ENCODE results near the gene GRIK2. TPM values are rescaled to one million over a fixed set of nuclear protein-coding genes. Genes with fewer than 3 reads are reported as not detected.

Gene GRIK2
- total and polyA plus RNA-seq, 2 of the 4 experiments (the other 2 are of a cell fraction), result 8.2 to 15.2 TPM

DNA sequence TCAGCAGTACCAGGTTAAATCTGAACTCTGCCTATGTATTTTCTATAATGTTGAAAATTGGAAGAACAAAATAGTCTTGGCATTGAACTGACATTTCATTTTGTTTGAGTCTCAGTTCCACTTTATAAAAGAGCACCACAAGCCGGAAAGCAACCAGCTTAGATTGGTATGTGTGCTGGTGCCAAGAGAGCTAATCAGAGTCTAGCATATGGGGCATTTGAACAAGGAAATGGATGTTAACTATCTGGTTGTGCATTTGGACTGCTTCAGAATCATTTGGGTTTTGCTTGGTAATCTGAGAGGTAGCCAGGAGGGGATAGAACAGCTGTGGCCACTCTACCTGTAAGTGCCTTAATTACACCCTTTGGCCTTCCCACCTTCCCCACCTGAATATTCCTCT, 184.8 kb downstream of the GRIK2 start:
- H4K91ac ChIP-seq (ENCODE audit: insufficient read depth, low read depth, low read length), result no peak overlapping the region
- no peaks in the 10 kb centered on the region for H3K9me1 ChIP-seq (ENCODE audit: insufficient read depth, low read length)
- H2BK20ac ChIP-seq (ENCODE audit: low read depth, low read length), result no peak overlapping the region
- POLR2A ChIA-PET (ENCODE audit: unreplicated experiment), result no interaction called here
- no peaks in the 10 kb centered on the region for H3K79me1 ChIP-seq (ENCODE audit: low read depth in 1 of 2, low read length in 2 of 2)
- DNase-seq (no peak), ATAC-seq (ENCODE audit: low read depth) (no peak)
- H3K36me3 ChIP-seq (ENCODE audit: control insufficient read depth, insufficient read depth, low read length), result no peaks in the 10 kb centered on the region
- H3K14ac ChIP-seq (replicated peaks; ENCODE audit: low read depth, low read length), result no peak overlapping the region
- H4K20me1 ChIP-seq (ENCODE audit: insufficient read depth, low read length), result no peaks in the 10 kb centered on the region
- H3K23ac ChIP-seq (ENCODE audit: low read depth, low read length), result no peak overlapping the region
- no peak overlapping the region for H3K18ac ChIP-seq (ENCODE audit: low read depth, low read length)
- in situ Hi-C loops (cut with MboI; ENCODE audit: low sequenced_read_pairs), result no loop called here
- H2AFZ ChIP-seq (replicated peaks; ENCODE audit: low read length, poor library complexity), result no peak overlapping the region
- H3K27me3 ChIP-seq (ENCODE audit: control insufficient read depth, insufficient read depth, low read length), result no peaks in the 10 kb centered on the region
- no peak overlapping the region for H4K8ac ChIP-seq (ENCODE audit: low read depth in 2 of 2, low read length in 2 of 2)
- no peak overlapping the region for H3K4ac ChIP-seq (ENCODE audit: low read depth, low read length)
- no peak overlapping the region for H3K27ac ChIP-seq (ENCODE audit: insufficient read depth, low read length)
- no peak overlapping the region for H2BK5ac ChIP-seq (ENCODE audit: low read depth, low read length, poor library complexity, severe bottlenecking)
- no peak overlapping the region for H2BK15ac ChIP-seq (ENCODE audit: low read depth, low read length)
- H3K4me3 ChIP-seq (ENCODE audit: insufficient read depth, low read depth, low read length), result no peak overlapping the region
- intact Hi-C loops (cut with micrococcal nuclease), result no loop called here
- no CpG with 5 or more reads among the region's 1 CpG for WGBS, 2 experiments (ENCODE audit: extremely low coverage in 2 of 2, insufficient read length in 1 of 2)
- no peak overlapping the region for H2AK9ac ChIP-seq (replicated peaks; ENCODE audit: low read depth, low read length, poor library complexity)
- H3K4me1 ChIP-seq (ENCODE audit: control insufficient read depth, insufficient read depth, low read length), result no peaks in the 10 kb centered on the region
- no peak overlapping the region for H2AK5ac ChIP-seq (ENCODE audit: low read depth, low read length)
- H4K5ac ChIP-seq (ENCODE audit: low read depth, low read length), result no peak overlapping the region
- H3K56ac ChIP-seq (ENCODE audit: extremely low read depth, insufficient read depth, low read length), result no peak overlapping the region
- dilution Hi-C loops (cut with HindIII; ENCODE audit: low sequenced_read_pairs, unreplicated experiment), result no loop called here
- BruUV-seq (replicated peaks), result no TSS peak
- TF ChIP-seq, protein P1, sequence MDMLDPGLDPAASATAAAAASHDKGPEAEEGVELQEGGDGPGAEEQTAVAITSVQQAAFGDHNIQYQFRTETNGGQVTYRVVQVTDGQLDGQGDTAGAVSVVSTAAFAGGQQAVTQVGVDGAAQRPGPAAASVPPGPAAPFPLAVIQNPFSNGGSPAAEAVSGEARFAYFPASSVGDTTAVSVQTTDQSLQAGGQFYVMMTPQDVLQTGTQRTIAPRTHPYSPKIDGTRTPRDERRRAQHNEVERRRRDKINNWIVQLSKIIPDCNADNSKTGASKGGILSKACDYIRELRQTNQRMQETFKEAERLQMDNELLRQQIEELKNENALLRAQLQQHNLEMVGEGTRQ (IDR thresholded peaks at IDR 0.05; ENCODE audit: low read depth, low read length), result no peak
- TF ChIP-seq CEBPB (IDR thresholded peaks at IDR 0.05; ENCODE audit: low read depth, low read length) (no peak), POLR2A (IDR thresholded peaks at IDR 0.05; ENCODE audit: low read depth, low read length) (no peak), FOS (IDR thresholded peaks at IDR 0.05; ENCODE audit: low read depth, low read length) (no peak), MXI1 (IDR thresholded peaks at IDR 0.05; ENCODE audit: borderline replicate concordance, low read depth, low read length) (no peak), BHLHE40 (IDR thresholded peaks at IDR 0.05; ENCODE audit: low read depth, low read length) (no peak), RFX5 (IDR thresholded peaks at IDR 0.05; ENCODE audit: low read depth, low read length) (no peak), MAFK (IDR thresholded peaks at IDR 0.05; ENCODE audit: low read depth, low read length) (no peak), CHD1 (IDR thresholded peaks at IDR 0.05; ENCODE audit: low read depth, low read length) (no peak), SMC3 (IDR thresholded peaks at IDR 0.05; ENCODE audit: low read depth, low read length) (no peak), NFE2L2 (IDR thresholded peaks at IDR 0.05; ENCODE audit: low read depth, low read length) (no peak)
- TF ChIP-seq, protein P2, sequence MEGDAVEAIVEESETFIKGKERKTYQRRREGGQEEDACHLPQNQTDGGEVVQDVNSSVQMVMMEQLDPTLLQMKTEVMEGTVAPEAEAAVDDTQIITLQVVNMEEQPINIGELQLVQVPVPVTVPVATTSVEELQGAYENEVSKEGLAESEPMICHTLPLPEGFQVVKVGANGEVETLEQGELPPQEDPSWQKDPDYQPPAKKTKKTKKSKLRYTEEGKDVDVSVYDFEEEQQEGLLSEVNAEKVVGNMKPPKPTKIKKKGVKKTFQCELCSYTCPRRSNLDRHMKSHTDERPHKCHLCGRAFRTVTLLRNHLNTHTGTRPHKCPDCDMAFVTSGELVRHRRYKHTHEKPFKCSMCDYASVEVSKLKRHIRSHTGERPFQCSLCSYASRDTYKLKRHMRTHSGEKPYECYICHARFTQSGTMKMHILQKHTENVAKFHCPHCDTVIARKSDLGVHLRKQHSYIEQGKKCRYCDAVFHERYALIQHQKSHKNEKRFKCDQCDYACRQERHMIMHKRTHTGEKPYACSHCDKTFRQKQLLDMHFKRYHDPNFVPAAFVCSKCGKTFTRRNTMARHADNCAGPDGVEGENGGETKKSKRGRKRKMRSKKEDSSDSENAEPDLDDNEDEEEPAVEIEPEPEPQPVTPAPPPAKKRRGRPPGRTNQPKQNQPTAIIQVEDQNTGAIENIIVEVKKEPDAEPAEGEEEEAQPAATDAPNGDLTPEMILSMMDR (conservative IDR thresholded peaks at IDR 0.05; ENCODE audit: low read depth, low read length), result no peak
- TF ChIP-seq, protein P3, sequence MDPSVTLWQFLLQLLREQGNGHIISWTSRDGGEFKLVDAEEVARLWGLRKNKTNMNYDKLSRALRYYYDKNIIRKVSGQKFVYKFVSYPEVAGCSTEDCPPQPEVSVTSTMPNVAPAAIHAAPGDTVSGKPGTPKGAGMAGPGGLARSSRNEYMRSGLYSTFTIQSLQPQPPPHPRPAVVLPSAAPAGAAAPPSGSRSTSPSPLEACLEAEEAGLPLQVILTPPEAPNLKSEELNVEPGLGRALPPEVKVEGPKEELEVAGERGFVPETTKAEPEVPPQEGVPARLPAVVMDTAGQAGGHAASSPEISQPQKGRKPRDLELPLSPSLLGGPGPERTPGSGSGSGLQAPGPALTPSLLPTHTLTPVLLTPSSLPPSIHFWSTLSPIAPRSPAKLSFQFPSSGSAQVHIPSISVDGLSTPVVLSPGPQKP (IDR thresholded peaks at IDR 0.05; ENCODE audit: borderline replicate concordance, low read depth, low read length), result no peak
- H2BK120ac ChIP-seq (ENCODE audit: low read depth, low read length), result no peak overlapping the region
- no peaks in the 10 kb centered on the region for H3K9me3 ChIP-seq (ENCODE audit: control insufficient read depth, insufficient read depth, low read length)
- CTCF ChIA-PET, result no interaction called here
- no peak overlapping the region for H3K9ac ChIP-seq (ENCODE audit: low read depth, low read length)
- no peak overlapping the region for H3K4me2 ChIP-seq (ENCODE audit: low read depth, low read length)

Data from IMR-90 (cell line).